HepG2 (cell line): ENCODE results near the gene ANO2. TPM values are rescaled to one million over a fixed set of nuclear protein-coding genes. Genes with fewer than 3 reads are reported as not detected.

ENCODE experiments used
- ATAC-seq: fragments of 200-7000 bp; cut with Tn5 transposase; 3 replicates; pipeline ENCODE4 v1.9.1; 2020; ENCODE audit warnings: mild to moderate bottlenecking, moderate library complexity
- BruUV-seq: library from RNA; stranded (reverse); fragments of 400-500 nt; replicated peaks from 2 replicates; lab custom pipeline; 2021; lab: Mats Ljungman, UMichigan
- CTCF ChIA-PET: fragments of 300-600 bp; formaldehyde crosslinking; extraction: SDS; loops from one replicate; lab custom pipeline; 2021; ENCODE audit warnings: low total read pairs, inconsistent platforms, low intra/inter-chr PET ratio; lab: Yijun Ruan, JAX
- POLR2A ChIA-PET: fragments of 350-600 bp; sonication (Branson Sonifier 250); formaldehyde crosslinking; loops from one replicate; lab custom pipeline; 2020; ENCODE audit warnings: antibody characterized with exemption, inconsistent platforms; lab: Yijun Ruan, JAX
- DNase-seq: peaks from one replicate; pipeline ENCODE4 v3.0.0-alpha.2; 2015; ENCODE audit warnings: low spot score
- FAIRE-seq: peaks from 3 replicates; lab custom pipeline; 2011; peaks lifted over from hg19 to GRCh38; lab: Jason Lieb, UNC
- H2AFZ ChIP-seq: one replicate; pipeline ENCODE4 v1.6.1; 2011; ENCODE audit warnings: low read length, inconsistent platforms
- H3K27ac ChIP-seq: fragments of 300-600 bp; 3 replicates; pipeline ENCODE4 v1.8.0; 2011; ENCODE audit warnings: mixed run types, mild to moderate bottlenecking, mixed read lengths, low read length, inconsistent platforms; ENCODE audit not compliant: insufficient read depth; ENCODE audit errors: extremely low read length
- H3K27me3 ChIP-seq, 2 experiments: fragments of 200-600 bp in 1 of 2; 2 replicates in 1 of 2; 3 replicates in 1 of 2; pipeline versions ENCODE4 v1.6.0 to v1.8.0; 2011; ENCODE audit warnings: low read length in 2 of 2, mild to moderate bottlenecking in 2 of 2, moderate library complexity in 2 of 2, inconsistent platforms in 1 of 2; ENCODE audit not compliant: insufficient read depth in 2 of 2, control insufficient read depth in 1 of 2
- H3K36me3 ChIP-seq, 2 experiments: fragments of 200-600 bp in 1 of 2; replicated peaks in 1 of 2; 2 replicates in 1 of 2; 3 replicates in 1 of 2; pipeline versions ENCODE4 v1.5.1 to v1.8.0; 2011; ENCODE audit warnings: low read length in 2 of 2, inconsistent platforms in 1 of 2; ENCODE audit not compliant: insufficient read depth in 2 of 2, control insufficient read depth in 1 of 2
- H3K4me1 ChIP-seq: 2 replicates; pipeline ENCODE4 v1.5.1; 2012; ENCODE audit warnings: low read length, inconsistent platforms; ENCODE audit not compliant: insufficient read depth
- H3K4me2 ChIP-seq: 2 replicates; pipeline ENCODE4 v1.6.0; 2011; ENCODE audit warnings: low read depth, low read length, inconsistent platforms
- H3K4me3 ChIP-seq, 3 experiments: fragments of 200-600 bp in 1 of 3; sonication (generic), shearing (Covaris generic) in 1 of 3; replicated peaks in 1 of 3; 2 replicates each; pipeline ENCODE4 v1.5.1; 2011 to 2016; ENCODE audit warnings: low read length in 3 of 3, inconsistent platforms in 2 of 3, low read depth in 2 of 3, mild to moderate bottlenecking in 2 of 3, control low read depth in 1 of 3, mixed read lengths in 1 of 3; ENCODE audit not compliant: insufficient read depth in 1 of 3
- H3K79me2 ChIP-seq: one replicate; pipeline ENCODE4 v1.6.1; 2011; ENCODE audit warnings: low read length, inconsistent platforms; ENCODE audit not compliant: insufficient read depth
- H3K9ac ChIP-seq: 2 replicates; pipeline ENCODE4 v1.6.0; 2011; ENCODE audit warnings: mild to moderate bottlenecking, low read depth, low read length, inconsistent platforms; ENCODE audit not compliant: insufficient read depth
- H3K9me3 ChIP-seq: 2 replicates; pipeline ENCODE4 v1.5.1; 2012; ENCODE audit warnings: mild to moderate bottlenecking, low read length
- H4K20me1 ChIP-seq: 2 replicates; pipeline ENCODE4 v1.6.0; 2011; ENCODE audit warnings: inconsistent platforms, mild to moderate bottlenecking, low read length, moderate library complexity; ENCODE audit not compliant: insufficient read depth
- CEBPB ChIP-seq: IDR thresholded peaks from 2 replicates; pipeline ENCODE4 v1.6.1; 2011; ENCODE audit warnings: low read depth, low read length, improper control_type of control experiment, borderline replicate concordance
- HNRNPLL ChIP-seq: fragments of 200-400 bp; formaldehyde crosslinking; IDR thresholded peaks from 2 replicates; pipeline ENCODE4 v1.6.1; 2017; ENCODE audit warnings: mild to moderate bottlenecking, low read depth, low read length; ENCODE audit not compliant: poor library complexity, severe bottlenecking
- JDP2 ChIP-seq: sonication (generic); formaldehyde crosslinking; IDR thresholded peaks from 2 replicates; pipeline ENCODE4 v1.8.1; 2022; ENCODE audit warnings: missing genetic modification reagents, borderline replicate concordance
- RFXAP ChIP-seq: sonication (generic); formaldehyde crosslinking; IDR thresholded peaks from 2 replicates; pipeline ENCODE4 v1.4.0; 2020; ENCODE audit warnings: missing genetic modification reagents, borderline replicate concordance
- TFE3 ChIP-seq: IDR thresholded peaks from 2 replicates; pipeline ENCODE4 v1.6.1; 2016
- ZC3H4 ChIP-seq: sonication (generic); formaldehyde crosslinking; IDR thresholded peaks from 2 replicates; pipeline ENCODE4 v1.4.0; 2020; ENCODE audit warnings: missing genetic modification reagents, borderline replicate concordance
- ZNF446 ChIP-seq: sonication (generic); formaldehyde crosslinking; IDR thresholded peaks from 2 replicates; pipeline ENCODE4 v1.5.0; 2020; ENCODE audit warnings: mild to moderate bottlenecking, missing genetic modification reagents
- WGBS: methylation state at CpG from one replicate; pipeline ENCODE4 v1.1.6; 2017; ENCODE audit warnings: low lambda C conversion rate; 5-methylcytosine and 5-hydroxymethylcytosine counted together
- in situ Hi-C: cut with HindIII; loops from 2 replicates; pipeline ENCODE4 v1.10.0; 2017; ENCODE audit warnings: low pct_unique_long_range_greater_than_20kb; ENCODE audit not compliant: extremely low pct_ligation_motif_present
- intact Hi-C: fragments of 100-400 bp; cut with micrococcal nuclease; formaldehyde crosslinking; loops from one replicate; pipeline ENCODE4 v1.10.0; 2022; ENCODE audit not compliant: unreplicated experiment
- polyA plus RNA-seq, 8 experiments: library from polyadenylated mRNA; depleted of rRNA in 3 of 8; stranded (reverse) in 7 of 8; unstranded in 1 of 8; fragments of >200 nt; fragmentation: Illumina TruSeq in 4 of 8; extraction: Trizol in 4 of 8; gene quantifications; 2 replicates each; pipeline versions ENCODE4 v1.2.1 to v1.2.3, GENCODE V29; 2011 to 2016; ENCODE audit warnings: low read depth in 4 of 8, missing spikeins in 1 of 8, mixed read lengths in 1 of 8; ENCODE audit not compliant: insufficient read depth in 1 of 8
- total RNA-seq, 5 experiments: library from RNA; depleted of rRNA; stranded (reverse); fragments of >200 nt; fragmentation: Illumina TruSeq; extraction: Trizol; gene quantifications; 2 replicates each; pipeline ENCODE4 v1.2.3, GENCODE V29; 2016; ENCODE audit warnings: low read depth in 1 of 5

ANO2 gene
- total and polyA plus RNA-seq, 2 of the 13 experiments (the other 11 are each of a cell fraction or from before 2014, with no cell fraction given) = 0.18 TPM; not detected in 1

DNA sequence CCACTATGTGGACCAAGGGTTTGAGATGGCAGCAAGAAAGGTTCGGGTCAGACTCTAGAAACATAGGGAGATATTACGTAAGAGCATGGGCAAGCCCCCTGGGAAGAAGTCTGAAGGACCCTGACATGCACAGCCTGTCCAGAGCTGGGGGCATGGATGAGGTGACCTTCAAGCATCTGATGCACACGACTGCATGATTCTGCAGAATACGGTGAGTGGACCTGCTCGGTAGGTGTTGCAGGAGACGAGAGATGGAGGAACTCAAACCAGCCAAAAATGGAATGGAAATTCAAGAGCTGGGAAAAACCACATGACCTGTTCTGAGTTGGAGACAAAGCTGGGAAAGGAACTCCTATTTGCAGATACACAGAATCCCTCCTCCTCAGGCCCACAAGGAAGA, 43.6 kb downstream of the ANO2 start:
- no peak for DNase-seq
- no peak overlapping the region for H2AFZ ChIP-seq
- H3K36me3 ChIP-seq = no peaks in the 10 kb centered on the region
- CTCF ChIA-PET = no interaction called here
- intact Hi-C loops (no loop called here), in situ Hi-C loops (no loop called here)
- H3K4me3 ChIP-seq = no peak overlapping the region
- no peak overlapping the region for H3K27ac ChIP-seq
- peaks cover 0 to 12% of the 10 kb centered on the region in 2 experiments; a peak in 2 of 5 replicates for H3K27me3 ChIP-seq
- H3K4me1 ChIP-seq = no peaks in the 10 kb centered on the region
- BruUV-seq = no TSS peak
- WGBS = 55% methylated on average over 6 of the region's 6 CpGs
- no peaks in the 10 kb centered on the region for H3K79me2 ChIP-seq
- POLR2A ChIA-PET = no interaction called here
- H3K9ac ChIP-seq = no peak overlapping the region
- no peak for ATAC-seq
- no peaks in the 10 kb centered on the region for H3K9me3 ChIP-seq
- H3K4me2 ChIP-seq = no peak overlapping the region
- no peaks in the 10 kb centered on the region for H4K20me1 ChIP-seq
- TF ChIP-seq CEBPB = 0 out of 2 replicates have a peak, but pooled peaks have one; percentile 23
- TF ChIP-seq HNRNPLL = no peak
- FAIRE-seq = no peak

DNA sequence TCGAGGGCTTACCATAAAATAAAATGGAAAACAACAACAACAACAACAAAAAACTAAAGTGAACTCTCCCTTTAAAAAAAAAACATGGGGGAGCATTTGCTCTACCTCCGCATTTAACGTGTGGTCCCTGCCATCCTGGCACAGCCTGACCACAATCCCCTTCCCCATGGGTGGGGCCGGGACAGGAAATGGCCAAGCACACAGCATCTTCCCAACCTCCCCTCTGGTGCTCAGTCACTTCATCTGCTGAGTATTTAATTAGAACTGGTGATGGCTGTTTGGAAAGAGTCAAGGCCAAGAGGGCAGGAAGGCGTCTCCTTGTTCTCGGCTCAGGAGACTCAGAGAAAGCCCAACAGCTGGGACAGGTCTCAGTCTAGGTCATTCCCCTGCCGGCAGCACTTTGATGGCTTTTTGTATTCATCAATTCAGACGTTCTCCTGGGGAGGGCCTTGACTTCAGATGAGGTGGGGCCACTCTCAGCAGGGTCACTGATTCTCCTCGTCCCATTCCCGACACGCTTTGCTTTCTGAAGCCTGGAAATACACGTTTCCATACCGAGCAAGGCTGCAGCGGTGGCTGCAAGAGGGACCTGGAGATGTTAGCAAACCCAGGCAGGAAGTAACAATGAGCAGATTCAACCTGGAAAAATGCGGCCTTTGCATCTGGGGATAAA, 44.4 kb downstream of the ANO2 start:
- H3K4me2 ChIP-seq = no peak overlapping the region
- no peak overlapping the region for H3K9ac ChIP-seq
- intact Hi-C loops = no loop called here
- DNase-seq (no peak), ATAC-seq (no peak), FAIRE-seq (no peak)
- WGBS = 3% methylated on average over 15 of the region's 15 CpGs
- H3K4me3 ChIP-seq = no peak overlapping the region
- BruUV-seq = no TSS peak
- ChIA-PET CTCF (no interaction called here), POLR2A (no interaction called here)
- no peaks in the 10 kb centered on the region for H4K20me1 ChIP-seq
- H3K27ac ChIP-seq = no peak overlapping the region
- H3K4me1 ChIP-seq = no peaks in the 10 kb centered on the region
- in situ Hi-C loops = no loop called here
- H2AFZ ChIP-seq = no peak overlapping the region
- peaks cover 0 to 12% of the 10 kb centered on the region in 2 experiments; a peak in 2 of 5 replicates for H3K27me3 ChIP-seq
- H3K79me2 ChIP-seq = no peaks in the 10 kb centered on the region
- TF ChIP-seq ZNF446 (CRISPR knock-in tag) (no peak), TFE3 (CRISPR knock-in tag) (no peak), JDP2 (no peak), RFXAP (no peak), ZC3H4 (no peak)
- TF ChIP-seq, all 625 proteins: peak for 0
- H3K9me3 ChIP-seq = no peaks in the 10 kb centered on the region
- H3K36me3 ChIP-seq = no peaks in the 10 kb centered on the region
